HG02970 (cell line): ENCODE results near the gene RCSD1.

ENCODE experiments used
- ATAC-seq: cut with Tn5 transposase; IDR thresholded peaks from one replicate; pipeline ENCODE4 v1.9.1; 2021; ENCODE audit warnings: mild to moderate bottlenecking, moderate library complexity, moderate number of reproducible peaks; ENCODE audit not compliant: unreplicated experiment, low FRiP score

RCSD1 gene

GRCh38 chr1:167663002-167663772, 33.2 kb downstream of the RCSD1 start:
- ATAC-seq: no peak

GRCh38 chr1:167665469-167665868, 35.4 kb downstream of the RCSD1 start:
- no peak for ATAC-seq

DNA sequence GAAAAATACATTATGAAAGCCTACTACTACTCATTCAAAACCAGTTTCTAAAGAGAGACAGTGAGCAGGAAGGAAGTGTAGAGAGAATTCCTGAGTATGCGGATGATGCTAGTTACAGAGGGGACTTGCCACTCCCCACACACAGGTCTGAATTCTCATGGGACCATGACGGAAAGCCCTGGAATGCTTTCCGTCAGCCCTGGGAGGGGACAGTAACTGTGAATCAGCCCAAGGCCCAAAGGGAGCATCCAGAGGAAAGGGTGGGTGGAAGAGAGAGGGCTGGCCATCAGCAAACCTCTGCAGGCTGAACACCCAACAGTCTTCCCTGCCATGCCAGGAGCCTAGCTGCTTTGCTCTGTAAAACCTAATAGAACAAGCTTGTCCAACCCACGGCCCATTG, 36.4 kb downstream of the RCSD1 start:
- ATAC-seq: no peak

GRCh38 chr1:167667536-167667935, 37.5 kb downstream of the RCSD1 start:
- ATAC-seq: no peak

DNA sequence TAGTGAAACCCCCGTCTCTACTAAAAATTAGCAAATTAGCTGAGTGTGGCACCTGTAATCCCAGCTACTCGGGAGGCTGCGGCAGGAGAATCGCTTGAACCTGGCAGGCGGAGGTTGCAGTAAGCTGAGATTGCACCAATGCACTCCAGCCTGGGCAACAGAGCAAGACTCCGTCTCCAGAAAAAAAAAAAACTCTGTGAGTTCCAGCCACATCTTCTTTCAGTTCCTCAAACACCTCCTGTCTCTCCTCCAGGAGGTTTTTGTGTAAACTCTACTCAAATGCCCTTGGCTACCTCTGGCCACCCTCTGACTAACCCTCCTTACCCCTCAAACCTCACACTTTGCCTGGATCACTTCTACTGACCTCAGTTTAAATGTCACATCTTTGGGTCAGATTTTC, 38.1 kb downstream of the RCSD1 start:
- ATAC-seq: no peak

GRCh38 chr1:167669209-167670124, 39.4 kb downstream of the RCSD1 start:
- no peak for ATAC-seq

- no peak for ATAC-seq
These were observed 40.5 kb downstream of the RCSD1 start for GRCh38 chr1:167670563-167670962.

- ATAC-seq: no peak
These were observed 41.9 kb downstream of the RCSD1 start for GRCh38 chr1:167671727-167672511.

DNA sequence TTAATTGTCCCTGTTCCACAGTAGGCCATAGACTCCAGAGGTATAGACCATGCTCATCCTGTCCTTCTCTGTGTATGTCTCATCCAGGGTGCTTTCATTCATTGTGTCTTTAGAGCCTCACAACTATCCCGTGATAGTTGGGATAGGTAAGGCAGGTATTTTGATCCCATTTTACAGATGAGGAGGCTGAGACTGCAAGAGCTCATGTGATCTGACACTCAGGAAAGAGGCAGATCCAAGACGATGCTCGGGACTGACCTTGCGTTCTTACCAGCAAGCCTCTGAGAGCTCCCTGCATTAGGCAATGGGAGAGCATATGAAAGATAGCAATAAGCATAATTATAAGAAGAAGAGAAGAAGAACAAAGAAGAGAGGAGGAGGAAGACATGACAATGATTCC, 42.8 kb downstream of the RCSD1 start:
- no peak for ATAC-seq

- ATAC-seq: no peak
These were observed 43.2 kb downstream of the RCSD1 start for GRCh38 chr1:167673265-167673664.

- no peak for ATAC-seq
These were observed 44.1 kb downstream of the RCSD1 start for GRCh38 chr1:167674156-167674555.

DNA sequence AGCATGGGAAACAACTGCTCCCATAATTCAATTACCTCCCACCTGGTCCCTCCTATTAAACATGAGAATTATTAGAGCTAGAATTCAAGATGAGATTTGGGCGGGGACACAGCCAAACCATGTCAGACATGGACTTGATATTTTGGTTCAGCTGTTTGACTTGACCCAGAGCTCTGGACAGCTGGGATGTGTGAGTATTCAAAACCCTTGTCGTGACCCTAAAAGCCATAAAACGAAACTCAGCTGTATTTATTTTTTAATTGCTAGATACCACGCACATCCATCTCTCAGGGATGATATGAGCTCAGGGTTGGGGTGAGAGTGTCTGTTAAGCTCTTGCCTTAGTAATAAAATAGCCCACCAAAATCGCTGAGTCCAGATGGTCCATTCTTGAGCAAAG, 45.4 kb downstream of the RCSD1 start:
- no peak for ATAC-seq

- ATAC-seq: no peak
These were observed 46.3 kb downstream of the RCSD1 start for GRCh38 chr1:167676205-167676915.

DNA sequence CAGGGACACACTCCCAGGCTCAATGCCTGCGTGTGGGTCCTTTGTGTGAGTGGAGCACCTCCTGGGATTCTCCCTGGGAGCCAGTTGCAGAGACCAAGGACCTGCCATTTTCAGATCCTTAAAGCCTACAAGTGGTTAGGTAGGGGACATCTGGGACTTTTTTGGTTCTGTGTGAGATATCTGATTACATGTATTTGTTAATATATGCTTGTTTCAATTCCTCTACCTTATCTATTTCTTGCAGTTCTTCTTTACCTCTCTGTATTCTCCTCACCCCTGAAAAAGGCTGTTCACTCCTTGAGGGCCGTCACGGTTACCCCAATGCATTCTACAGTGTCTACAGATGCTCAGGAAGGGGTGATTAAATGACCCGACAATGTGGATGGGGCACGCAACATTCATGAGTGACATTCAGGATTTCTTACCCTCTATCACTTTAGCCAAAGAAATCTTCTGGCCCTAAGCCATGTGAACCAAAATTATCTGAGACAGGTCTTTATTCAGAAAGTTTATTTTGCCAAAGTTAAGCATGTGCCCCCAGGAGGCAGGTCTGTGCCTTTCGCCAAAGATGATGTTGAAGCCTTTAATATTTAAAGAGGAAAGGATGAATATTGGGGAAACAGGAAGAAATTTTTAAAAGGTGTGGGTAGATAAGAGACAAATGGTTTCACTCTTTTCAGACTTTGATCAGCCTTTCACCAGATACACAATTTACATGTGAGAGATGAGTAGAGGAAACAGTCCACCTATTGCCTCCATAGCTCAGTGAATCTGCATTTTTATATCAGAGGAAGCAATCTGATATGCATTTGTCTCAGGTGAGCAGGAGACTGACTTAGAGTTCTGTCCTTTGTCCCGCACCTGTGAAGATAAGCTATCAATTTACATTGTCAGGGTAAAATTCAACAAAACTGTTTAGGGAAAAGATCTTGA, 47.1 kb downstream of the RCSD1 start:
- ATAC-seq: no peak

- ATAC-seq: no peak
These were observed 48.4 kb downstream of the RCSD1 start for GRCh38 chr1:167678422-167678821.

- ATAC-seq: no peak
These were observed 48.8 kb downstream of the RCSD1 start for GRCh38 chr1:167678838-167679237.

- ATAC-seq: no peak
These were observed 49.7 kb downstream of the RCSD1 start for GRCh38 chr1:167679714-167680113.

- no peak for ATAC-seq
These were observed 51.0 kb downstream of the RCSD1 start for GRCh38 chr1:167681024-167681423.

DNA sequence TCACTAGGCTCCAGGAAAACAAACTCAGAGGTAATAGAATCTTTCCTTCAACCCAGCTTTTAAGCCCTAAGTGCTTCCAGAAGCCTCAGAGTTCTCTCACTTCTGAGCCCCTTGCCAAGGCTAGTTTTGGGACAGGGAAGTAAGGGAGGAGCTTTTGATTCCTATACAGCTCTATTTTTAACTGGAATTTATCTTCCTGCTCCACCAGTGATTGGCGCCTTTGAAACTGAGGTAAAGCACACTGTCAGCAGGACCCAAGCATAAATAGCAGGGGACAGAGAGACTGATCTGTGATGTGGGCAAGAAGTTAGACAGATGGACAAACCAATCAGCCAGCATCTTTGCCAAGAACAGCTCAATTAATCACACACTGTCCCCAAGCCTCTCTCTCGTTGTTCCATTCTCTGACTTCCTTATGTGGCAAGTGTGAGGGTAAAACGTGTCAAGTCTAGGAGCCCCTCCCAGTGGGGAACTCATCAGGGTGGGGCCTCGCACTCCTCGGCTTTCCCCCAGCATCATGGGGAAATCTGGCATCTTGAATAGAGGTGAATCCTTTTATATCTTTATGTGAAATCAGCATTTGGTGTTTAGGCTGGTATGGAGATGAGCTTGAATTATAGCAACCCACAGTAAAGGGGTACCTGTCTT, 51.5 kb downstream of the RCSD1 start:
- ATAC-seq: no peak
